22Rv1 (cell line): Measurements from ENCODE around the gene KCNK10.

Experiments
- CTCF ChIP-seq: fragments of 450-650 bp; IDR thresholded peaks from 2 replicates; pipeline ENCODE4 v1.5.1; 2017; ENCODE audit warnings: mild to moderate bottlenecking
- ZFX ChIP-seq: fragments of 450-650 bp; IDR thresholded peaks from 2 replicates; pipeline ENCODE4 v1.6.1; 2017; ENCODE audit warnings: antibody characterized with exemption, borderline replicate concordance

DNA sequence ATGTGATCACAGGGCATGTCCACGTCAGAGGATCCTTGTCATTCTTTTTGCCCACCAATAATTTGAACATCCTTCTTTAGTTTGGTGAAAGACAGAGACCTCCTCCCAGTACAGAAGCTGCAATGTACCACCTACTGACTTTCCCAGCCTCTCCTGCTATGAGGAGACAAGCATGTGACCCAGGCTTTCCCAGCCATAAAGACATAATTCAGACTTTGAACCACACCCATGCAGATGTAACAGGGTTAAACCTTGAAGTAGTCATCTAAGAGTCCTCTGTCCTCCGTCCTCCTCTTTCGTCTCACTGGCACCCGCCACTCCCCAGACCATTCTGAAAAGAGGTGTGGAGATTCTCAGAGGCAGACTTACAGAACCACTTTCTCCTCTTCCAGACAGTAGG lies 120.8 kb downstream of the KCNK10 start:
- TF ChIP-seq CTCF (no peak), ZFX (no peak)
